Measurements from ENCODE around the gene CNFN.

The CNFN gene

GRCh38 chr19:42378225-42379215 lies 11.6 kb downstream of the CNFN start:
- Histone ChIP-seq H3K9me2 (replicated peaks; ENCODE audit: control insufficient read depth, low read length) (no peaks in the 10 kb centered on the region), H3K4me3 (ENCODE audit: low read length) (no peak overlapping the region), H3F3A (ENCODE audit: control insufficient read depth, insufficient read depth) (no peaks in the 10 kb centered on the region), H4K20me1 (ENCODE audit: control insufficient read depth, insufficient read depth, low read depth, low read length) (no peaks in the 10 kb centered on the region), H3K27ac (ENCODE audit: low read depth, low read length) (no peak overlapping the region), H3K79me2 (ENCODE audit: control insufficient read depth, low read length) (no peaks in the 10 kb centered on the region), H3K27me3 (ENCODE audit: control insufficient read depth, low read length) (peaks cover 25% of the 10 kb centered on the region), H3K9me3 (ENCODE audit: control insufficient read depth, insufficient read depth, low read length) (no peaks in the 10 kb centered on the region), H3K4me2 (ENCODE audit: low read length) (no peak overlapping the region), H3K4me1 (ENCODE audit: control insufficient read depth, low read length) (no peaks in the 10 kb centered on the region), H3K36me3 (ENCODE audit: control insufficient read depth, low read length) (no peaks in the 10 kb centered on the region)
- TF ChIP-seq CTCF (IDR thresholded peaks at IDR 0.05; ENCODE audit: low read depth, low read length, poor library complexity, severe bottlenecking) (no peak), EZH2phosphoT487 (IDR thresholded peaks at IDR 0.05; ENCODE audit: borderline replicate concordance, low read length) (no peak)

GRCh38 chr19:42376177-42376555 lies 13.9 kb downstream of the CNFN start:
- Histone ChIP-seq H3K27ac (ENCODE audit: low read depth, low read length) (no peak overlapping the region), H3K79me2 (ENCODE audit: control insufficient read depth, low read length) (no peaks in the 10 kb centered on the region), H3K4me2 (ENCODE audit: low read length) (no peak overlapping the region), H3K4me1 (ENCODE audit: control insufficient read depth, low read length) (no peaks in the 10 kb centered on the region), H3F3A (ENCODE audit: control insufficient read depth, insufficient read depth) (no peaks in the 10 kb centered on the region), H3K27me3 (ENCODE audit: control insufficient read depth, low read length) (peaks cover 12% of the 10 kb centered on the region), H3K36me3 (ENCODE audit: control insufficient read depth, low read length) (no peaks in the 10 kb centered on the region), H3K9me3 (ENCODE audit: control insufficient read depth, insufficient read depth, low read length) (no peaks in the 10 kb centered on the region), H3K4me3 (ENCODE audit: low read length) (no peak overlapping the region), H4K20me1 (ENCODE audit: control insufficient read depth, insufficient read depth, low read depth, low read length) (no peaks in the 10 kb centered on the region), H3K9me2 (replicated peaks; ENCODE audit: control insufficient read depth, low read length) (no peaks in the 10 kb centered on the region)
- TF ChIP-seq EZH2phosphoT487 (IDR thresholded peaks at IDR 0.05; ENCODE audit: borderline replicate concordance, low read length), result no peak
- no peak for TF ChIP-seq CTCF (IDR thresholded peaks at IDR 0.05; ENCODE audit: low read depth, low read length, poor library complexity, severe bottlenecking)

- Histone ChIP-seq H4K20me1 (ENCODE audit: control insufficient read depth, insufficient read depth, low read depth, low read length) (no peaks in the 10 kb centered on the region), H3K27me3 (ENCODE audit: control insufficient read depth, low read length) (peaks cover 9% of the 10 kb centered on the region), H3K9me3 (ENCODE audit: control insufficient read depth, insufficient read depth, low read length) (no peaks in the 10 kb centered on the region), H3K36me3 (ENCODE audit: control insufficient read depth, low read length) (no peaks in the 10 kb centered on the region), H3K9me2 (replicated peaks; ENCODE audit: control insufficient read depth, low read length) (no peaks in the 10 kb centered on the region), H3K4me1 (ENCODE audit: control insufficient read depth, low read length) (no peaks in the 10 kb centered on the region), H3K79me2 (ENCODE audit: control insufficient read depth, low read length) (no peaks in the 10 kb centered on the region), H3K4me3 (ENCODE audit: low read length) (no peak overlapping the region), H3K4me2 (ENCODE audit: low read length) (no peak overlapping the region), H3F3A (ENCODE audit: control insufficient read depth, insufficient read depth) (no peaks in the 10 kb centered on the region), H3K27ac (ENCODE audit: low read depth, low read length) (no peak overlapping the region)
- TF ChIP-seq EZH2phosphoT487 (IDR thresholded peaks at IDR 0.05; ENCODE audit: borderline replicate concordance, low read length), result no peak
- no peak for TF ChIP-seq CTCF (IDR thresholded peaks at IDR 0.05; ENCODE audit: low read depth, low read length, poor library complexity, severe bottlenecking)
Measured at GRCh38 chr19:42375415-42376176, 14.5 kb downstream of the CNFN start.
